Measurements from ENCODE around the gene ANO4. TPM values are rescaled to one million over a fixed set of nuclear protein-coding genes. Genes with fewer than 3 reads are reported as not detected.

ANO4 gene
- total and polyA plus RNA-seq, 9 donors = 1.8 to 13.1 (median 5.6) TPM

DNA sequence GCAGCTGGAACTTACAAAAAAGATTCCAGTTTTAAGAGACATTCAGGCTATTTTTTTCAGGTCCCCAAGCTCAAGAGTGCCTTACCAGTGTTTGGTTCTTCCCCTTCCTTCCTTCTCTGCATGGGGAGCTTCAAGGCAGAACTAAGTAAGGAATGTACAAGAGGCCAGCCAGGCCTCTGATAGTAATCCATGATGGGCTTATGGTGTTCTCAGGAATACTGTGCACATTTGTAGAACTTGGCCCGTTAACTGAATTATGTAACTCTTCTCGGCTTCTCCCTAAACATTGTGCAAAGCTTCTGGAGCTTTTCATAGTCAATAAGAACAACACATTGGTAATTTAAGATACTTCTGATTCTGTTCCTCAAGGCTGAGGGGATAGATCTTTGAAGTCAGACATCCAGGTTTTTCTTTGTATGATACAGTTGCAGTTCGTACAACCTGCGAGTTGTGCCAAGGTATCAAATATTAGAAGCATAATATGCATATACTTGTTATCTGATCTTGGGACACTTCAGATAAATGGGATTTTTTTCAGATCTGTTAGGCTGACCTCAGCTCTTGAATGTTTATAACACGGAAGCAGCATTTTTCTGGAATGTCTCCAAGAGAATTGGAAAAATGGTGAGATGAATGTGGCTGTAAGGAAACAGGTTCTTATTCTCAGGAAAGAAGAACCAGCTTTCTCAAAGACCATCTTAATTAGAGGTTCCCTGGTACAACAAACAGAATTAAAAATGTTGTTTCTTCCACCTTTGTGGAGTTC is 148.6 kb downstream of the ANO4 start:
- DNase-seq = no peak
- no peak for TF ChIP-seq POLR2A (IDR thresholded peaks at IDR 0.05)
- TF ChIP-seq, protein P1, sequence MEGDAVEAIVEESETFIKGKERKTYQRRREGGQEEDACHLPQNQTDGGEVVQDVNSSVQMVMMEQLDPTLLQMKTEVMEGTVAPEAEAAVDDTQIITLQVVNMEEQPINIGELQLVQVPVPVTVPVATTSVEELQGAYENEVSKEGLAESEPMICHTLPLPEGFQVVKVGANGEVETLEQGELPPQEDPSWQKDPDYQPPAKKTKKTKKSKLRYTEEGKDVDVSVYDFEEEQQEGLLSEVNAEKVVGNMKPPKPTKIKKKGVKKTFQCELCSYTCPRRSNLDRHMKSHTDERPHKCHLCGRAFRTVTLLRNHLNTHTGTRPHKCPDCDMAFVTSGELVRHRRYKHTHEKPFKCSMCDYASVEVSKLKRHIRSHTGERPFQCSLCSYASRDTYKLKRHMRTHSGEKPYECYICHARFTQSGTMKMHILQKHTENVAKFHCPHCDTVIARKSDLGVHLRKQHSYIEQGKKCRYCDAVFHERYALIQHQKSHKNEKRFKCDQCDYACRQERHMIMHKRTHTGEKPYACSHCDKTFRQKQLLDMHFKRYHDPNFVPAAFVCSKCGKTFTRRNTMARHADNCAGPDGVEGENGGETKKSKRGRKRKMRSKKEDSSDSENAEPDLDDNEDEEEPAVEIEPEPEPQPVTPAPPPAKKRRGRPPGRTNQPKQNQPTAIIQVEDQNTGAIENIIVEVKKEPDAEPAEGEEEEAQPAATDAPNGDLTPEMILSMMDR (IDR thresholded peaks at IDR 0.05) = no peak
- H3K27me3 ChIP-seq = no peaks in the 10 kb centered on the region
- H3K4me3 ChIP-seq = no peak overlapping the region
- WGBS, 3 donors = 60 to 72% (median 68%) methylated on average over 5 of the region's 5 CpGs
- H3K9me3 ChIP-seq = no peaks in the 10 kb centered on the region
- intact Hi-C loops (cut with DNase I) = no loop called here
- peaks cover 1% of the 10 kb centered on the region for H3K4me1 ChIP-seq (ENCODE audit: insufficient read depth)
- no peaks in the 10 kb centered on the region for H3K36me3 ChIP-seq
- no peak overlapping the region for H3K27ac ChIP-seq

DNA sequence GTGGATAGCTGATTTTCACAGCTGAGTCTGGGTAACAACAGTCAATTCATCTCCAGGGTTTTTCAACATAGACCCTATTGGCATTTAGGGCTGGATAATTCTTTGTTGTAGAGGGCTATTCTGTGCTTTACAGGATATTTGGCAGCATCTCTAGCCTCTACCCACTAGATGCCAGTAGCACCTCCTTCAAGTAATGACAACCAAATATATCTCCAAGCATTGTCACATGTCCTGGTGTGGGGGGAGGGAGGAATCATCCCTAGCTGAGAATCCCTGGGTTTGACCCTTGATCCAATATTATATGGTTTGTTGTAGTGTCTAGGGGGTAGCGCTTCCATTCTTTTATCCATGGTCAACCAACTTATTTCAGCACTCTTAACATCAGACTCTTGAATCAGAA is 157.2 kb downstream of the ANO4 start:
- DNase-seq = no peak
- H3K27me3 ChIP-seq = no peaks in the 10 kb centered on the region
- no peak overlapping the region for H3K27ac ChIP-seq
- H3K9me3 ChIP-seq = no peaks in the 10 kb centered on the region
- intact Hi-C loops (cut with DNase I) = no loop called here
- no peak for TF ChIP-seq EP300 (IDR thresholded peaks at IDR 0.05)
- TF ChIP-seq, protein P1 (IDR thresholded peaks at IDR 0.05) = no peak
- TF ChIP-seq POLR2A (IDR thresholded peaks at IDR 0.05) = no peak
- WGBS, 3 donors = 94 to 100% (median 95%) methylated on average over 1 of the region's 1 CpG
- H3K36me3 ChIP-seq = no peaks in the 10 kb centered on the region
- no peaks in the 10 kb centered on the region for H3K4me1 ChIP-seq (ENCODE audit: insufficient read depth)
- H3K4me3 ChIP-seq = no peak overlapping the region

- Histone ChIP-seq H3K4me3 (no peak overlapping the region), H3K27ac (no peak overlapping the region), H3K36me3 (no peaks in the 10 kb centered on the region), H3K27me3 (no peaks in the 10 kb centered on the region), H3K9me3 (no peaks in the 10 kb centered on the region), H3K4me1 (ENCODE audit: insufficient read depth) (no peaks in the 10 kb centered on the region)
- TF ChIP-seq, protein P1 (IDR thresholded peaks at IDR 0.05) = no peak
- TF ChIP-seq EP300 (IDR thresholded peaks at IDR 0.05) (no peak), POLR2A (IDR thresholded peaks at IDR 0.05) (no peak)
- intact Hi-C loops (cut with DNase I) = no loop called here
- DNase-seq = no peak
These were observed 158.6 kb downstream of the ANO4 start for GRCh38 chr12:100953217-100953616.

DNA sequence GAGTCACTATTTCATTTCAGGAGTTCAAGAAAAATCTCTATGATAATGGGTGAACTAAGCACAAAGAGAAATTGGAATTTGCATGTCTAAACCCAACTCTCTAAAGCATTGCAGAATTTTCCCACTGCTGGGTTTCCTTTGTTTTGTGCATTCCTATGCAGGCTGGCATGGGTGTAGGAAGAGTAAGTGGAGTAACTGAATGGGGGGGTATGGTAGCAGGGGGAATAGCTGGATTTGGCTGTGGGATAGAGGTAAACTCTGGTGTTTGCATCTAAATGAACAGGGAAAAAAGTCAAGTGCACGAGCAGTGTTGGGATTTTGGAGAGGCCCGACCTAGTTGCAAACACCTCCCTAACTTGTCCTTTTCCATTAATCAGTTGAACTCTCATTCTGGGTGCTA is 159.1 kb downstream of the ANO4 start:
- no peaks in the 10 kb centered on the region for H3K36me3 ChIP-seq
- no peaks in the 10 kb centered on the region for H3K4me1 ChIP-seq (ENCODE audit: insufficient read depth)
- H3K27me3 ChIP-seq = no peaks in the 10 kb centered on the region
- 85 to 93% (median 87%) methylated on average over 2 of the region's 2 CpGs for WGBS, 3 donors
- H3K4me3 ChIP-seq = no peak overlapping the region
- intact Hi-C loops (cut with DNase I) = no loop called here
- H3K9me3 ChIP-seq = no peaks in the 10 kb centered on the region
- DNase-seq = no peak
- no peak overlapping the region for H3K27ac ChIP-seq
- TF ChIP-seq POLR2A (IDR thresholded peaks at IDR 0.05) (no peak), EP300 (IDR thresholded peaks at IDR 0.05) (no peak)
- TF ChIP-seq, protein P1 (IDR thresholded peaks at IDR 0.05) = no peak

Measured in ovary (tissue), 9 donors.